Lung (tissue), 12 donors: ENCODE results near the gene RAP1A. TPM values are rescaled to one million over a fixed set of nuclear protein-coding genes. Genes with fewer than 3 reads are reported as not detected.

Experiments used
- ATAC-seq: fragments of 200-7000 bp; cut with Tn5 transposase; one replicate; pipeline ENCODE4 v1.9.1; 2020; ENCODE audit warnings: moderate number of reproducible peaks; ENCODE audit not compliant: insufficient read depth, low FRiP score
- DNase-seq, 3 donors: peaks; one replicate each; pipeline ENCODE4 v3.0.0-alpha.2; 2013 to 2017
- H3K27ac ChIP-seq, 2 donors: one replicate each; pipeline ENCODE4 v1.5.1; 2013; ENCODE audit warnings: mild to moderate bottlenecking in 2 of 2, moderate library complexity in 2 of 2, control low read depth in 1 of 2, inconsistent platforms in 1 of 2, low read depth in 1 of 2, low read length in 1 of 2
- H3K27me3 ChIP-seq, 3 donors: one replicate each; pipeline ENCODE4 v1.5.1; 2013; ENCODE audit warnings: low read length in 2 of 3; ENCODE audit not compliant: control insufficient read depth in 3 of 3, insufficient read depth in 3 of 3
- H3K36me3 ChIP-seq, 4 donors: one replicate each; pipeline ENCODE4 v1.5.1; 2013; ENCODE audit warnings: low read length in 4 of 4, mild to moderate bottlenecking in 1 of 4, moderate library complexity in 1 of 4; ENCODE audit not compliant: control insufficient read depth in 4 of 4, insufficient read depth in 4 of 4
- H3K4me1 ChIP-seq, 5 donors: one replicate each; pipeline ENCODE4 v1.5.1; 2013; ENCODE audit warnings: low read length in 5 of 5, mild to moderate bottlenecking in 2 of 5, moderate library complexity in 1 of 5; ENCODE audit not compliant: control insufficient read depth in 5 of 5, insufficient read depth in 5 of 5
- H3K4me3 ChIP-seq: one replicate; pipeline ENCODE4 v1.5.1; 2013; ENCODE audit warnings: mild to moderate bottlenecking, control low read depth, moderate library complexity
- H3K9ac ChIP-seq, 2 donors: one replicate each; pipeline ENCODE4 v1.5.1; 2013; ENCODE audit warnings: low read length in 2 of 2, control low read depth in 1 of 2; ENCODE audit not compliant: insufficient read depth in 1 of 2
- H3K9me3 ChIP-seq, 4 donors: one replicate each; pipeline ENCODE4 v1.5.1; 2013; ENCODE audit warnings: low read length in 3 of 4, mild to moderate bottlenecking in 1 of 4, moderate library complexity in 1 of 4; ENCODE audit not compliant: control insufficient read depth in 4 of 4, insufficient read depth in 3 of 4
- WGBS, 2 donors: extraction: QIAGEN DNeasy Blood & Tissue Kit; methylation state at CpG; one replicate each; pipeline ENCODE4 v1.1.7; 2013; 5-methylcytosine and 5-hydroxymethylcytosine counted together
- polyA plus RNA-seq, 2 donors: library from polyadenylated mRNA; stranded (reverse); fragments of 200-250 nt; gene quantifications; one replicate each; pipeline ENCODE4 v1.2.1, GENCODE V29; 2013
- total RNA-seq, 2 donors: library from RNA; depleted of rRNA in 1 of 2; stranded (reverse); fragments of >200 nt in 1 of 2; gene quantifications; one replicate each; pipeline ENCODE4 v1.2.1, GENCODE V29; 2014 to 2021
- TF ChIP-seq, protein P1 (sequence below): IDR thresholded peaks from 2 replicates; pipeline ENCODE4 v1.5.1; 2012; ENCODE audit warnings: mild to moderate bottlenecking; ENCODE audit errors: control extremely low read depth, extremely low read depth
- donor health status: control.
- donor health status: control.
- donor health status: Bipolar disorder and iron deficiency.
- donor health status: healthy.
- donor health status: DM: yes; HTN: yes; CAD: no.

Gene RAP1A
- total and polyA plus RNA-seq, 4 donors = 64.5 to 97.3 (median 77.6) TPM

DNA sequence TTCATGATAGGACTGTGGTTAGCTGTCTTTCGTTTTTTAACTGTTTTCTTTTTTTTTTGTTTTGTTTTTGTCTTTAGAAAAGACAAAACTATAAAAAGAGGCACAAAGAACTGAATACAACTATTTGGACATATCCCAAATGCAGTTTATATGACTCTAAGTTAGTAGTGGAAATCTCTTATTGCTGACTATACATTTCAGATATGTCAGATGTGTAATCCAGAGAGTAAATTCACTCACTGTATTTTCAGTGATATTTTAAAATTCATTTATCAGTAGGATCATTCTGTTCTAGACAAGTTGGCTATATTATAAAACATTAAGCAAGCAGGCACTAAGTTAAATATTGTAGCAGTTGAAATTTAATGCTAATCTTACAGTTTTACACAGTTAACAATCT, 5.7 kb downstream of the RAP1A start:
- Histone ChIP-seq H3K9me3 (no peaks in the 10 kb centered on the region), H3K4me3 (no peak overlapping the region), H3K36me3 (peaks cover 0 to 1% (median 0%) of the 10 kb centered on the region in 4 donors), H3K27me3 (no peaks in the 10 kb centered on the region), H3K4me1 (peaks cover 0 to 30% (median 11%) of the 10 kb centered on the region in 5 donors), H3K27ac (no peak overlapping the region), H3K9ac (no peak overlapping the region)
- DNase-seq (no peak), ATAC-seq (no peak)
- WGBS, 2 donors = 36 to 45% methylated on average over 1 of the region's 1 CpG
- TF ChIP-seq, protein P1, sequence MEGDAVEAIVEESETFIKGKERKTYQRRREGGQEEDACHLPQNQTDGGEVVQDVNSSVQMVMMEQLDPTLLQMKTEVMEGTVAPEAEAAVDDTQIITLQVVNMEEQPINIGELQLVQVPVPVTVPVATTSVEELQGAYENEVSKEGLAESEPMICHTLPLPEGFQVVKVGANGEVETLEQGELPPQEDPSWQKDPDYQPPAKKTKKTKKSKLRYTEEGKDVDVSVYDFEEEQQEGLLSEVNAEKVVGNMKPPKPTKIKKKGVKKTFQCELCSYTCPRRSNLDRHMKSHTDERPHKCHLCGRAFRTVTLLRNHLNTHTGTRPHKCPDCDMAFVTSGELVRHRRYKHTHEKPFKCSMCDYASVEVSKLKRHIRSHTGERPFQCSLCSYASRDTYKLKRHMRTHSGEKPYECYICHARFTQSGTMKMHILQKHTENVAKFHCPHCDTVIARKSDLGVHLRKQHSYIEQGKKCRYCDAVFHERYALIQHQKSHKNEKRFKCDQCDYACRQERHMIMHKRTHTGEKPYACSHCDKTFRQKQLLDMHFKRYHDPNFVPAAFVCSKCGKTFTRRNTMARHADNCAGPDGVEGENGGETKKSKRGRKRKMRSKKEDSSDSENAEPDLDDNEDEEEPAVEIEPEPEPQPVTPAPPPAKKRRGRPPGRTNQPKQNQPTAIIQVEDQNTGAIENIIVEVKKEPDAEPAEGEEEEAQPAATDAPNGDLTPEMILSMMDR = no peak

DNA sequence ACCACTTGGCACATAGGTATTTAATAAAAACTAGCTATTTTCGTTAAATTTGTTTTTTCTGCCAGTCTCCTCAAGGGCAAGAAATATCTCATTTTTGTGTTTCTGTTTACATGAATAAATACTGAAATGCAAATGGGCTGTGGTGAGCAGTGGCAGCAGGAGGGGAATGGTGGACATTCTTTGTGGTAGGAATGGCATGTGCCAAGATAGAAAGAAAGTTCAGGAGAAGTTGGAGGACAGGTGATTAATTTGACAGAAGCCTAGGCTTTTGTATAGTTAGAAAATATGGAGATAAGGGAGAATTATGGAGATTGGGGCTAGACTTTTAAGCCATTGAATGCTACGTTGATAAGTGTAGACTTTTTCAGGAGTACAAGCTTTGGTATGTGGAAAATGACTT, 8.6 kb downstream of the RAP1A start:
- no peaks in the 10 kb centered on the region for H3K27me3 ChIP-seq
- H3K9me3 ChIP-seq = no peaks in the 10 kb centered on the region
- H3K9ac ChIP-seq = no peak overlapping the region
- no peak overlapping the region for H3K27ac ChIP-seq
- H3K4me1 ChIP-seq = peaks cover 0 to 24% (median 5%) of the 10 kb centered on the region in 5 donors
- no peak overlapping the region for H3K4me3 ChIP-seq
- TF ChIP-seq, protein P1 = no peak
- no peaks in the 10 kb centered on the region for H3K36me3 ChIP-seq
- DNase-seq (no peak), ATAC-seq (no peak)
- 42 to 48% methylated on average over 2 of the region's 2 CpGs for WGBS, 2 donors

- TF ChIP-seq, protein P1 = no peak
- Histone ChIP-seq H3K9ac (no peak overlapping the region), H3K27me3 (no peaks in the 10 kb centered on the region), H3K27ac (no peak overlapping the region), H3K4me3 (no peak overlapping the region), H3K9me3 (no peaks in the 10 kb centered on the region), H3K4me1 (peaks cover 0 to 21% (median 5%) of the 10 kb centered on the region in 5 donors), H3K36me3 (peaks cover 0 to 2% (median 0%) of the 10 kb centered on the region in 4 donors)
- DNase-seq (no peak), ATAC-seq (no peak)
- 79 to 86% methylated on average over 4 of the region's 4 CpGs for WGBS, 2 donors
Measured at GRCh38 chr1:111629190-111629954, 9.8 kb downstream of the RAP1A start.
